Mesodermal cell (in vitro differentiated cells): Measurements from ENCODE around the gene RBM19.
"Not testable (repeated sequence)": the region's sequence is repeated elsewhere in the genome, so short reads cannot be mapped to it uniquely, and the experiment has no call there.

Experiments
- H3K27ac ChIP-seq: 2 replicates; pipeline ENCODE4 v1.7.0; 2013; ENCODE audit warnings: mild to moderate bottlenecking, low read depth, low read length, moderate library complexity; ENCODE audit not compliant: severe bottlenecking
- H3K36me3 ChIP-seq: 2 replicates; pipeline ENCODE4 v1.7.1; 2013; ENCODE audit warnings: mild to moderate bottlenecking, low read length, moderate library complexity; ENCODE audit not compliant: control insufficient read depth, insufficient read depth
- H3K4me1 ChIP-seq: one replicate; pipeline ENCODE4 v1.7.1; 2013; ENCODE audit warnings: mild to moderate bottlenecking, low read length; ENCODE audit not compliant: insufficient read depth, control insufficient read depth, poor library complexity, severe bottlenecking
- H3K4me3 ChIP-seq: 2 replicates; pipeline ENCODE4 v1.7.0; 2013; ENCODE audit warnings: low read length, control low read depth, mild to moderate bottlenecking; ENCODE audit not compliant: insufficient read depth, poor library complexity, severe bottlenecking; ENCODE audit errors: extremely low read depth
- H3K9me3 ChIP-seq: 2 replicates; pipeline ENCODE4 v1.7.1; 2013; ENCODE audit warnings: mild to moderate bottlenecking, low read length, moderate library complexity; ENCODE audit not compliant: control insufficient read depth
- WGBS, 2 experiments: methylation state at CpG; one replicate each; pipeline ENCODE4 v1.1.5; 2013; ENCODE audit warnings: missing lambda C conversion rate in 2 of 2; ENCODE audit not compliant: insufficient coverage in 2 of 2; 5-methylcytosine and 5-hydroxymethylcytosine counted together

Gene RBM19

GRCh38 chr12:113816866-113817265 is 149.3 kb downstream of the RBM19 start:
- no peak overlapping the region for H3K27ac ChIP-seq
- 77 to 82% methylated on average over 10 to 16 of the region's 16 CpGs for WGBS, 2 experiments
- no peak overlapping the region for H3K4me3 ChIP-seq
- peaks cover 16% of the 10 kb centered on the region for H3K4me1 ChIP-seq
- H3K36me3 ChIP-seq: no peaks in the 10 kb centered on the region
- H3K9me3 ChIP-seq: no peaks in the 10 kb centered on the region

- Histone ChIP-seq H3K9me3 (no peaks in the 10 kb centered on the region), H3K4me3 (no peak overlapping the region), H3K36me3 (no peaks in the 10 kb centered on the region), H3K4me1 (peaks cover 12% of the 10 kb centered on the region), H3K27ac (no peak overlapping the region)
- 96% methylated on average over 5 of the region's 5 CpGs for WGBS, 2 experiments
These were observed 151.1 kb downstream of the RBM19 start for GRCh38 chr12:113815031-113815430.

- Histone ChIP-seq H3K36me3 (no peaks in the 10 kb centered on the region), H3K4me3 (no peak overlapping the region), H3K27ac (no peak overlapping the region), H3K9me3 (no peaks in the 10 kb centered on the region), H3K4me1 (no peaks in the 10 kb centered on the region)
- WGBS, 2 experiments: 87 to 91% methylated on average over 4 of the region's 6 CpGs
These were observed 152.9 kb downstream of the RBM19 start for GRCh38 chr12:113813229-113813541.

- Histone ChIP-seq H3K9me3 (no peaks in the 10 kb centered on the region), H3K4me3 (no peak overlapping the region), H3K36me3 (no peaks in the 10 kb centered on the region), H3K27ac (no peak overlapping the region), H3K4me1 (no peaks in the 10 kb centered on the region)
- 90 to 95% methylated on average over 11 to 16 of the region's 16 CpGs for WGBS, 2 experiments
These were observed 153.5 kb downstream of the RBM19 start for GRCh38 chr12:113812411-113813228.

GRCh38 chr12:113809462-113810220 is 156.5 kb downstream of the RBM19 start:
- H3K9me3 ChIP-seq, H3K36me3 ChIP-seq, H3K27ac ChIP-seq, H3K4me3 ChIP-seq, H3K4me1 ChIP-seq: not testable (repeated sequence)
- 98% methylated on average over 12 to 15 of the region's 17 CpGs for WGBS, 2 experiments

- H3K4me1 ChIP-seq: no peaks in the 10 kb centered on the region
- no peak overlapping the region for H3K4me3 ChIP-seq
- H3K36me3 ChIP-seq: no peaks in the 10 kb centered on the region
- 96 to 97% methylated on average over 9 to 12 of the region's 19 CpGs for WGBS, 2 experiments
- peaks cover 4% of the 10 kb centered on the region for H3K9me3 ChIP-seq
- no peak overlapping the region for H3K27ac ChIP-seq
These were observed 157.8 kb downstream of the RBM19 start for GRCh38 chr12:113808095-113808951.

- no peak overlapping the region for H3K4me3 ChIP-seq
- no peak overlapping the region for H3K27ac ChIP-seq
- 95% methylated on average over 5 of the region's 5 CpGs for whole genome bisulfite sequencing, 2 experiments
- peaks cover 4% of the 10 kb centered on the region for H3K9me3 ChIP-seq
- H3K4me1 ChIP-seq: no peaks in the 10 kb centered on the region
- no peaks in the 10 kb centered on the region for H3K36me3 ChIP-seq
These were observed 160.5 kb downstream of the RBM19 start for GRCh38 chr12:113805673-113806072.

GRCh38 chr12:113804961-113805600 is 161.0 kb downstream of the RBM19 start:
- no peaks in the 10 kb centered on the region for H3K4me1 ChIP-seq
- H3K36me3 ChIP-seq: no peaks in the 10 kb centered on the region
- H3K27ac ChIP-seq: no peak overlapping the region
- H3K9me3 ChIP-seq: peaks cover 4% of the 10 kb centered on the region
- 92 to 94% methylated on average over 13 to 16 of the region's 16 CpGs for WGBS, 2 experiments
- no peak overlapping the region for H3K4me3 ChIP-seq

GRCh38 chr12:113803759-113804140 is 162.4 kb downstream of the RBM19 start:
- Histone ChIP-seq H3K4me1 (no peaks in the 10 kb centered on the region), H3K9me3 (peaks cover 4% of the 10 kb centered on the region), H3K36me3 (no peaks in the 10 kb centered on the region), H3K4me3 (no peak overlapping the region), H3K27ac (no peak overlapping the region)
- 100% methylated on average over 1 of the region's 3 CpGs; no CpG with 5 or more reads in 1 of the 2 experiments for WGBS, 2 experiments
